Measurements from ENCODE around the gene SYPL1.

The SYPL1 gene

DNA sequence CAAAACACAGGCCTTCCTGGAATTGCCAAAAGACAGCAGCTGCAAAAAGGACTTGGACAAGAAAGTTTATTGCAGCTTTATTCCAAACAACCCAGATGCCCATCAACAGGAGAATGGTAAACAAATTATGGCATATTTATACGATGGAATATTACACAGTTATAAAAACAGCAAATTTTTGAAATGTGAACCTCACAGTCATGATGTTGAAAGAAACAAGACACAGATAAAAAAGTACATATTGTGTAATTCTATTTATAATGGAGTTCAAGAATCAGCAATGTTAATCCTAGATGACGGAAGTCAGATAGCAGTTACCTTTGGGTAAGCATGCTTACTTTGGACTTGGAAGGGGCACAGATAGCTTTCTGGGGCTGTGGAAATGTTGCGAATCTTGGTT is 44.4 kb downstream of the SYPL1 start:
- Histone ChIP-seq H4K20me1 (ENCODE audit: control insufficient read depth, insufficient read depth, low read depth, low read length) (no peaks in the 10 kb centered on the region), H3K4me1 (ENCODE audit: control insufficient read depth, low read length) (peaks cover 99% of the 10 kb centered on the region), H3K27ac (ENCODE audit: low read depth, low read length) (peak overlapping the region; percentile 97), H3K4me3 (ENCODE audit: low read length) (peak overlapping the region; percentile 79), H3K79me2 (ENCODE audit: control insufficient read depth, low read length) (peaks cover 20% of the 10 kb centered on the region), H3K9me2 (replicated peaks; ENCODE audit: control insufficient read depth, low read length) (no peaks in the 10 kb centered on the region), H3K27me3 (ENCODE audit: control insufficient read depth, low read length) (no peaks in the 10 kb centered on the region), H3K36me3 (ENCODE audit: control insufficient read depth, low read length) (peaks cover 15% of the 10 kb centered on the region), H3F3A (ENCODE audit: control insufficient read depth, insufficient read depth) (peaks cover 80% of the 10 kb centered on the region), H3K4me2 (ENCODE audit: low read length) (peak overlapping the region; percentile 93), H3K9me3 (ENCODE audit: control insufficient read depth, insufficient read depth, low read length) (no peaks in the 10 kb centered on the region)
- TF ChIP-seq, protein P1, sequence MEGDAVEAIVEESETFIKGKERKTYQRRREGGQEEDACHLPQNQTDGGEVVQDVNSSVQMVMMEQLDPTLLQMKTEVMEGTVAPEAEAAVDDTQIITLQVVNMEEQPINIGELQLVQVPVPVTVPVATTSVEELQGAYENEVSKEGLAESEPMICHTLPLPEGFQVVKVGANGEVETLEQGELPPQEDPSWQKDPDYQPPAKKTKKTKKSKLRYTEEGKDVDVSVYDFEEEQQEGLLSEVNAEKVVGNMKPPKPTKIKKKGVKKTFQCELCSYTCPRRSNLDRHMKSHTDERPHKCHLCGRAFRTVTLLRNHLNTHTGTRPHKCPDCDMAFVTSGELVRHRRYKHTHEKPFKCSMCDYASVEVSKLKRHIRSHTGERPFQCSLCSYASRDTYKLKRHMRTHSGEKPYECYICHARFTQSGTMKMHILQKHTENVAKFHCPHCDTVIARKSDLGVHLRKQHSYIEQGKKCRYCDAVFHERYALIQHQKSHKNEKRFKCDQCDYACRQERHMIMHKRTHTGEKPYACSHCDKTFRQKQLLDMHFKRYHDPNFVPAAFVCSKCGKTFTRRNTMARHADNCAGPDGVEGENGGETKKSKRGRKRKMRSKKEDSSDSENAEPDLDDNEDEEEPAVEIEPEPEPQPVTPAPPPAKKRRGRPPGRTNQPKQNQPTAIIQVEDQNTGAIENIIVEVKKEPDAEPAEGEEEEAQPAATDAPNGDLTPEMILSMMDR (IDR thresholded peaks at IDR 0.05; ENCODE audit: low read depth, low read length, poor library complexity, severe bottlenecking), result no peak
- no peak for TF ChIP-seq EZH2phosphoT487 (IDR thresholded peaks at IDR 0.05; ENCODE audit: borderline replicate concordance, low read length)

DNA sequence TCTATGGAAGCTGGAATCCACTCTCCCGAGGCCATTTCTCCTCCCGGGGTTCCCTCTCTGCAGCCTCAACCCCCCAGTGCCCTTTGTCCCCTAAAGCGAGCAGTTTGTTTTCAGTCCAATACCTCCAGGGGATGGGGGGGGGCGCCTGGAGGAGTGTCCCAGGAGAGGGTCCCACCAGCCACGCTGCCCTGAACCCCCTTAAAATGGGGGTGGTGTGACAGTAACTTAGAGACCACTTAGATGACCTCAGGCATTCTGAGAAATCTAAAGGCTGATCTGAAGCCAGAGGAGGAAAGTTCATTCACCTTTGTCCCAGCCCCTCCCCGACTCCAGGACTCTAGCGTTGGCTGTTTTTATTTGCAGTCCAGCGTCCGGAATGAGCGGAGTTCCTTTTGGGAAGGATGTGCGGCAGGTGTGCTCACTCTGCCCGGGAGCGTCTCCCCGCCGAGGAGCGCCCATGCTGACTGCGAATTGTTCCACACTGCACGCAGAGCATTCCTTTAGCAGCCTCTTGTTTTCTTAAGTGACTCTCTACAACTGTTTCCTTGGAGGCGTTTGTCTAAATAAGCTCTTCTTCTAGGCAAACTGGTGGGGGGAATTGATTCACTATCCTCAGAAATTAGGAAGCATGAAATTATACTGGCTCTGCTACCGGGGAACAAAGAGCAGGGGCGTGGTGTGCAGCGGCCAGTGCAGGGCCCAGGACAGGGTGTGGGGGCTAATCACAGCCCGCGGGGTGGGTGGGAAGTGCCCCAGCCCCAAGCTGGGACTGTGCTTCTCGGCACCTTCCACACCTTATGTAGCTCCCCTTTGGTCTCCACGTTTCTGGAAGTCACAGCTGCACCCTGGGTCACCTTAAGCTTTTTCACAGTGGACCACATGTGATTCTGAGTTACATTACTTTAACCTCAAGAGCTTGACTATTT is 46.3 kb downstream of the SYPL1 start:
- no peak for TF ChIP-seq EZH2phosphoT487 (IDR thresholded peaks at IDR 0.05; ENCODE audit: borderline replicate concordance, low read length)
- TF ChIP-seq, protein P1 (IDR thresholded peaks at IDR 0.05; ENCODE audit: low read depth, low read length, poor library complexity, severe bottlenecking), result no peak
- peaks cover 31% of the 10 kb centered on the region for H3K36me3 ChIP-seq (ENCODE audit: control insufficient read depth, low read length)
- H3K79me2 ChIP-seq (ENCODE audit: control insufficient read depth, low read length), result peaks cover 20% of the 10 kb centered on the region
- H3K4me1 ChIP-seq (ENCODE audit: control insufficient read depth, low read length), result peaks cover 100% of the 10 kb centered on the region
- no peak overlapping the region for H3K4me3 ChIP-seq (ENCODE audit: low read length)
- peaks cover 11% of the 10 kb centered on the region for H3K9me3 ChIP-seq (ENCODE audit: control insufficient read depth, insufficient read depth, low read length)
- H3F3A ChIP-seq (ENCODE audit: control insufficient read depth, insufficient read depth), result peaks cover 81% of the 10 kb centered on the region
- H4K20me1 ChIP-seq (ENCODE audit: control insufficient read depth, insufficient read depth, low read depth, low read length), result no peaks in the 10 kb centered on the region
- peak overlapping the region; percentile 97 for H3K27ac ChIP-seq (ENCODE audit: low read depth, low read length)
- H3K4me2 ChIP-seq (ENCODE audit: low read length), result peak overlapping the region; percentile 93
- no peaks in the 10 kb centered on the region for H3K9me2 ChIP-seq (replicated peaks; ENCODE audit: control insufficient read depth, low read length)
- no peaks in the 10 kb centered on the region for H3K27me3 ChIP-seq (ENCODE audit: control insufficient read depth, low read length)

GRCh38 chr7:106064771-106065574 is 47.1 kb downstream of the SYPL1 start:
- Histone ChIP-seq H3F3A (ENCODE audit: control insufficient read depth, insufficient read depth) (peaks cover 73% of the 10 kb centered on the region), H3K4me3 (ENCODE audit: low read length) (peak overlapping the region; percentile 56), H3K4me1 (ENCODE audit: control insufficient read depth, low read length) (peaks cover 100% of the 10 kb centered on the region), H4K20me1 (ENCODE audit: control insufficient read depth, insufficient read depth, low read depth, low read length) (no peaks in the 10 kb centered on the region), H3K9me2 (replicated peaks; ENCODE audit: control insufficient read depth, low read length) (no peaks in the 10 kb centered on the region), H3K9me3 (ENCODE audit: control insufficient read depth, insufficient read depth, low read length) (peaks cover 18% of the 10 kb centered on the region), H3K27me3 (ENCODE audit: control insufficient read depth, low read length) (no peaks in the 10 kb centered on the region), H3K4me2 (ENCODE audit: low read length) (peak overlapping the region; percentile 89), H3K36me3 (ENCODE audit: control insufficient read depth, low read length) (peaks cover 35% of the 10 kb centered on the region), H3K79me2 (ENCODE audit: control insufficient read depth, low read length) (peaks cover 18% of the 10 kb centered on the region), H3K27ac (ENCODE audit: low read depth, low read length) (peak overlapping the region; percentile 97)
- no peak for TF ChIP-seq EZH2phosphoT487 (IDR thresholded peaks at IDR 0.05; ENCODE audit: borderline replicate concordance, low read length)
- TF ChIP-seq, protein P1 (IDR thresholded peaks at IDR 0.05; ENCODE audit: low read depth, low read length, poor library complexity, severe bottlenecking), result no peak

All from DOHH2 (cell line).